HEK293 (cell line): ENCODE measurements around the gene MBD5.

ENCODE experiments used
- CTCF ChIA-PET: fragments of 350-600 bp; formaldehyde crosslinking; extraction: SDS; loops from one replicate; lab custom pipeline; 2021; ENCODE audit warnings: antibody characterized with exemption; lab: Yijun Ruan, JAX
- POLR2A ChIA-PET: fragments of 300-600 bp; formaldehyde crosslinking; extraction: SDS; loops from one replicate; lab custom pipeline; 2020; ENCODE audit warnings: antibody characterized with exemption, inconsistent platforms; lab: Yijun Ruan, JAX
- H3K27ac ChIP-seq: fragments of 200-500 bp; sonication (Bioruptor generic); 2 replicates; pipeline ENCODE4 v1.5.1; 2014; ENCODE audit warnings: low read depth, low read length, control low read depth, inconsistent platforms; ENCODE audit errors: extremely low read depth
- H3K36me3 ChIP-seq, 2 experiments: fragments of 200-500 bp in 1 of 2; sonication (Bioruptor generic) in 1 of 2; 1 replicate in 1 of 2; 2 replicates in 1 of 2; pipeline ENCODE4 v1.5.1; 2014 to 2017; ENCODE audit warnings: inconsistent platforms in 2 of 2, low read length in 2 of 2; ENCODE audit not compliant: control insufficient read depth in 2 of 2, insufficient read depth in 1 of 2
- H3K4me1 ChIP-seq: fragments of 200-500 bp; sonication (Bioruptor generic); 2 replicates; pipeline ENCODE4 v1.5.1; 2014; ENCODE audit warnings: mild to moderate bottlenecking, low read length, inconsistent platforms; ENCODE audit not compliant: control insufficient read depth, insufficient read depth
- H3K4me3 ChIP-seq: 2 replicates; pipeline ENCODE4 v1.5.1; 2011; ENCODE audit warnings: low read depth, mild to moderate bottlenecking, control low read depth, low read length, moderate library complexity
- H3K9me3 ChIP-seq: fragments of 200-500 bp; sonication (Bioruptor generic); 2 replicates; pipeline ENCODE4 v1.5.1; 2014; ENCODE audit warnings: low read depth, low read length, inconsistent platforms; ENCODE audit not compliant: control insufficient read depth, insufficient read depth
- GFI1B ChIP-seq: fragments of 450-650 bp; formaldehyde crosslinking; IDR thresholded peaks from 2 replicates; pipeline ENCODE4 v1.5.1; 2016; ENCODE audit warnings: missing biosample characterization, missing genetic modification characterization
- HOXD13 ChIP-seq: sonication (generic); formaldehyde crosslinking; IDR thresholded peaks from 2 replicates; pipeline ENCODE4 v1.8.0; 2022; ENCODE audit warnings: missing genetic modification reagents, borderline replicate concordance
- KLF9 ChIP-seq: fragments of 450-650 bp; formaldehyde crosslinking; IDR thresholded peaks from 2 replicates; pipeline ENCODE4 v1.5.1; 2016; ENCODE audit warnings: missing biosample characterization, missing genetic modification characterization, low read depth
- OSR2 ChIP-seq: fragments of 450-650 bp; formaldehyde crosslinking; IDR thresholded peaks from 2 replicates; pipeline ENCODE4 v1.5.1; 2016; ENCODE audit warnings: missing biosample characterization, missing genetic modification characterization
- PRDM6 ChIP-seq: fragments of 450-650 bp; formaldehyde crosslinking; IDR thresholded peaks from 2 replicates; pipeline ENCODE4 v1.5.1; 2017; ENCODE audit warnings: missing biosample characterization, missing genetic modification characterization
- REST ChIP-seq: fragments of 450-650 bp; formaldehyde crosslinking; IDR thresholded peaks from 2 replicates; pipeline ENCODE4 v1.5.1; 2016; ENCODE audit warnings: missing biosample characterization, missing genetic modification characterization
- ZBTB1 ChIP-seq: fragments of 450-650 bp; formaldehyde crosslinking; IDR thresholded peaks from 2 replicates; pipeline ENCODE4 v1.5.1; 2016; ENCODE audit warnings: missing biosample characterization, missing genetic modification characterization
- ZBTB26 ChIP-seq: fragments of 450-650 bp; formaldehyde crosslinking; optimal IDR thresholded peaks from 2 replicates; pipeline ENCODE3; 2016; ENCODE audit warnings: missing biosample characterization, mild to moderate bottlenecking, missing genetic modification characterization
- ZNF112 ChIP-seq: fragments of 450-650 bp; formaldehyde crosslinking; IDR thresholded peaks from 2 replicates; pipeline ENCODE4 v1.5.0; 2017; ENCODE audit warnings: missing biosample characterization, missing genetic modification characterization
- ZNF121 ChIP-seq: fragments of 450-650 bp; formaldehyde crosslinking; IDR thresholded peaks from 2 replicates; pipeline ENCODE4 v1.5.1; 2016; ENCODE audit warnings: missing biosample characterization, missing genetic modification characterization
- ZNF140 ChIP-seq: fragments of 450-650 bp; formaldehyde crosslinking; IDR thresholded peaks from 2 replicates; pipeline ENCODE4 v1.5.1; 2016; ENCODE audit warnings: missing biosample characterization, missing genetic modification characterization
- ZNF157 ChIP-seq: fragments of 450-650 bp; formaldehyde crosslinking; IDR thresholded peaks from 2 replicates; pipeline ENCODE4 v1.5.1; 2016; ENCODE audit warnings: missing biosample characterization, missing genetic modification characterization
- ZNF175 ChIP-seq: fragments of 450-650 bp; formaldehyde crosslinking; IDR thresholded peaks from 2 replicates; pipeline ENCODE4 v1.5.1; 2016; ENCODE audit warnings: missing biosample characterization, missing genetic modification characterization
- ZNF211 ChIP-seq: fragments of 450-650 bp; formaldehyde crosslinking; IDR thresholded peaks from 2 replicates; pipeline ENCODE4 v1.5.1; 2016; ENCODE audit warnings: low read depth, missing biosample characterization, missing genetic modification characterization
- ZNF24 ChIP-seq: fragments of 450-650 bp; formaldehyde crosslinking; IDR thresholded peaks from 2 replicates; pipeline ENCODE4 v1.5.1; 2016; ENCODE audit warnings: missing biosample characterization, missing genetic modification characterization
- ZNF558 ChIP-seq: fragments of 450-650 bp; formaldehyde crosslinking; IDR thresholded peaks from 2 replicates; pipeline ENCODE4 v1.5.1; 2016; ENCODE audit warnings: missing biosample characterization, missing genetic modification characterization
- ZNF596 ChIP-seq: fragments of 450-650 bp; IDR thresholded peaks from 2 replicates; pipeline ENCODE4 v1.5.0; 2018; ENCODE audit warnings: missing biosample characterization, mild to moderate bottlenecking, missing genetic modification characterization, moderate library complexity
- ZNF623 ChIP-seq: fragments of 450-650 bp; formaldehyde crosslinking; IDR thresholded peaks from 2 replicates; pipeline ENCODE4 v1.5.1; 2016; ENCODE audit warnings: missing biosample characterization, missing genetic modification characterization
- ZNF645 ChIP-seq: fragments of 450-650 bp; formaldehyde crosslinking; IDR thresholded peaks from 2 replicates; pipeline ENCODE4; 2016; ENCODE audit warnings: missing biosample characterization, missing genetic modification characterization
- ZNF704 ChIP-seq: fragments of 450-650 bp; formaldehyde crosslinking; IDR thresholded peaks from 2 replicates; pipeline ENCODE4 v1.5.1; 2016; ENCODE audit warnings: missing biosample characterization, missing genetic modification characterization
- ZNF777 ChIP-seq: fragments of 450-650 bp; formaldehyde crosslinking; IDR thresholded peaks from 2 replicates; pipeline ENCODE4 v1.5.1; 2017; ENCODE audit warnings: missing biosample characterization, missing genetic modification characterization, borderline replicate concordance
- ZSCAN4 ChIP-seq: fragments of 450-650 bp; formaldehyde crosslinking; IDR thresholded peaks from 2 replicates; pipeline ENCODE4 v1.5.1; 2017; ENCODE audit warnings: missing biosample characterization, missing genetic modification characterization

MBD5 gene

GRCh38 chr2:148534416-148535204 is 513.7 kb downstream of the MBD5 start:
- TF ChIP-seq KLF9 (no peak), ZNF645 (tag by site-specific recombination) (no peak), ZNF157 (tag by site-specific recombination) (no peak), ZNF175 (tag by site-specific recombination) (no peak), HOXD13 (CRISPR knock-in tag) (no peak), ZNF596 (tag by site-specific recombination) (no peak)

GRCh38 chr2:148538375-148538774 is 517.5 kb downstream of the MBD5 start:
- Histone ChIP-seq H3K4me3 (no peak overlapping the region), H3K9me3 (no peaks in the 10 kb centered on the region), H3K27ac (no peak overlapping the region), H3K4me1 (no peaks in the 10 kb centered on the region), H3K36me3 (no peaks in the 10 kb centered on the region)
- CTCF ChIA-PET, result no interaction called here
- TF ChIP-seq ZBTB1 (tag by site-specific recombination) (no peak), ZNF211 (tag by site-specific recombination) (no peak), OSR2 (tag by site-specific recombination) (no peak), REST (tag by site-specific recombination) (no peak), ZNF623 (tag by site-specific recombination) (no peak), GFI1B (tag by site-specific recombination) (no peak), ZNF704 (tag by site-specific recombination) (no peak), ZNF24 (tag by site-specific recombination) (no peak), ZNF121 (tag by site-specific recombination) (no peak)
- POLR2A ChIA-PET, result interaction anchor here (0.6 kb wide), 1 partner anchor 107 kb away, joined by 8 read pairs; no protein-coding TSS in a partner anchor

More at GRCh38 chr2:148534416-148535204, 513.7 kb downstream of the MBD5 start:
- ChIA-PET POLR2A (no interaction called here), CTCF (interaction anchor here (0.7 to 1.4 kb wide), 2 partner anchors 25 to 82 kb away, joined by 6 to 7 read pairs; no protein-coding TSS in a partner anchor)
- no peak overlapping the region for H3K27ac ChIP-seq
- no peaks in the 10 kb centered on the region for H3K4me1 ChIP-seq
- no peaks in the 10 kb centered on the region for H3K9me3 ChIP-seq
- H3K4me3 ChIP-seq, result no peak overlapping the region
- H3K36me3 ChIP-seq, result no peaks in the 10 kb centered on the region

GRCh38 chr2:148540022-148540421 is 519.1 kb downstream of the MBD5 start:
- CTCF ChIA-PET, result interaction anchor here (0.7 kb wide), 1 partner anchor 25 kb away, joined by 5 read pairs; no protein-coding TSS in a partner anchor
- TF ChIP-seq PRDM6 (tag by site-specific recombination), result no peak
- no peak for TF ChIP-seq ZSCAN4 (tag by site-specific recombination)
- no peak for TF ChIP-seq ZNF558 (tag by site-specific recombination)
- TF ChIP-seq ZNF777 (tag by site-specific recombination), result no peak
- TF ChIP-seq ZBTB26 (tag by site-specific recombination), result no peak
- no peak for TF ChIP-seq ZNF140 (tag by site-specific recombination)
- TF ChIP-seq ZNF112 (tag by site-specific recombination), result no peak

More at GRCh38 chr2:148540022-148540421, 519.1 kb downstream of the MBD5 start:
- POLR2A ChIA-PET, result no interaction called here
- Histone ChIP-seq H3K36me3 (no peaks in the 10 kb centered on the region), H3K9me3 (no peaks in the 10 kb centered on the region), H3K4me3 (no peak overlapping the region), H3K27ac (no peak overlapping the region), H3K4me1 (no peaks in the 10 kb centered on the region)
